Femur (tissue), 1 donor: ENCODE measurements around the gene COQ10B.
"Not testable (repeated sequence)": the region's sequence is repeated elsewhere in the genome, so short reads cannot be mapped to it uniquely, and the experiment has no call there.

Experiments
- DNase-seq: peaks from one replicate; pipeline ENCODE4 v3.0.0-alpha.2; 2017

The COQ10B gene

GRCh38 chr2:197453123-197453913, at the start of gene COQ10B:
COQ10B (plus strand) TSS chr2:197453552; CDS start chr2:197453561, 9 bp downstream.
- peak; percentile 100 for DNase-seq

GRCh38 chr2:197405582-197405981, 47.8 kb upstream of the COQ10B start:
- DNase-seq, result no peak

- no peak for DNase-seq
Observed at GRCh38 chr2:197414039-197414438, 39.3 kb upstream of the COQ10B start.

GRCh38 chr2:197414515-197414914, 38.8 kb upstream of the COQ10B start:
- no peak for DNase-seq

- DNase-seq, result no peak
Observed at GRCh38 chr2:197416268-197416667, 37.1 kb upstream of the COQ10B start.

- no peak for DNase-seq
Observed at GRCh38 chr2:197419438-197419837, 33.9 kb upstream of the COQ10B start.

GRCh38 chr2:197423307-197423706, 30.0 kb upstream of the COQ10B start:
- DNase-seq, result no peak

GRCh38 chr2:197425550-197425949, 27.8 kb upstream of the COQ10B start:
- DNase-seq, result no peak

GRCh38 chr2:197426723-197427603, 26.4 kb upstream of the COQ10B start:
- DNase-seq, result no peak

GRCh38 chr2:197427986-197428385, 25.4 kb upstream of the COQ10B start:
- DNase-seq, result no peak

GRCh38 chr2:197431858-197432257, 21.5 kb upstream of the COQ10B start:
- no peak for DNase-seq

- not testable (repeated sequence) for DNase-seq
Observed at GRCh38 chr2:197432527-197432926, 20.8 kb upstream of the COQ10B start.

- DNase-seq, result no peak
Observed at GRCh38 chr2:197433780-197434438, 19.4 kb upstream of the COQ10B start.

- peak; percentile 99 for DNase-seq
Observed at GRCh38 chr2:197434541-197435513, 18.5 kb upstream of the COQ10B start, which contains the start of gene SF3B1. SF3B1 (minus strand) TSS chr2:197435028; CDS start chr2:197434999, 29 bp downstream.

- DNase-seq, result no peak
Observed at GRCh38 chr2:197435598-197436420, 17.5 kb upstream of the COQ10B start.

GRCh38 chr2:197437380-197437779, 16.0 kb upstream of the COQ10B start:
- no peak for DNase-seq

GRCh38 chr2:197442857-197443256, 10.5 kb upstream of the COQ10B start:
- DNase-seq, result no peak

- no peak for DNase-seq
Observed at GRCh38 chr2:197445746-197446145, 7.6 kb upstream of the COQ10B start.

GRCh38 chr2:197446844-197447243, 6.5 kb upstream of the COQ10B start:
- DNase-seq, result no peak

GRCh38 chr2:197450465-197450864, 2.9 kb upstream of the COQ10B start:
- DNase-seq, result no peak

- DNase-seq, result not testable (repeated sequence)
Observed at GRCh38 chr2:197450935-197451358, 2.4 kb upstream of the COQ10B start.
